PC-3 (cell line): ENCODE results near the gene ABCC8. TPM values are rescaled to one million over a fixed set of nuclear protein-coding genes. Genes with fewer than 3 reads are reported as not detected.

Experiments used
- ATAC-seq: fragments of 200-7000 bp; cut with Tn5 transposase; 2 replicates; pipeline ENCODE4 v1.9.1; 2020; ENCODE audit warnings: mild to moderate bottlenecking, moderate library complexity
- BruUV-seq: library from RNA; stranded (reverse); fragments of 400-500 nt; replicated peaks from 2 replicates; lab custom pipeline; 2021; lab: Mats Ljungman, UMichigan
- CTCF ChIA-PET: fragments of 300-600 bp; sonication (Branson Sonifier 250); formaldehyde crosslinking; loops from one replicate; lab custom pipeline; 2022; ENCODE audit warnings: antibody characterized with exemption; lab: Charles Lee
- POLR2A ChIA-PET: fragments of 300-600 bp; sonication (Branson Sonifier 250); formaldehyde crosslinking; loops from one replicate; lab custom pipeline; 2022; ENCODE audit warnings: antibody characterized with exemption; ENCODE audit not compliant: unreplicated experiment; lab: Charles Lee
- DNase-seq: peaks from one replicate; pipeline ENCODE4 v3.0.0-alpha.2; 2015
- H2AFZ ChIP-seq: fragments of 300-600 bp; sonication (generic); 2 replicates; pipeline ENCODE4 v1.6.0; 2016; ENCODE audit warnings: antibody characterized with exemption, low read length
- H3F3A ChIP-seq: fragments of 300-600 bp; sonication (generic); one replicate; pipeline ENCODE4 v1.6.0; 2017; ENCODE audit warnings: antibody characterized with exemption, low read length, control low read depth, mild to moderate bottlenecking; ENCODE audit not compliant: unreplicated experiment
- H3K27ac ChIP-seq: fragments of 300-600 bp; sonication (generic); 2 replicates; pipeline ENCODE4 v1.5.1; 2016; ENCODE audit warnings: mild to moderate bottlenecking, low read length
- H3K27me3 ChIP-seq: fragments of 300-600 bp; sonication (generic); 2 replicates; pipeline ENCODE4 v1.6.1; 2016; ENCODE audit warnings: low read length, mixed read lengths
- H3K36me3 ChIP-seq: fragments of 300-600 bp; sonication (generic); 2 replicates; pipeline ENCODE4 v1.6.1; 2016; ENCODE audit warnings: low read depth, mixed run types, low read length, mixed read lengths
- H3K4me1 ChIP-seq: fragments of 300-600 bp; sonication (generic); 2 replicates; pipeline ENCODE4 v1.5.1; 2016; ENCODE audit warnings: low read length; ENCODE audit not compliant: insufficient read depth
- H3K4me2 ChIP-seq: fragments of 300-600 bp; sonication (generic); 2 replicates; pipeline ENCODE4 v1.6.0; 2016; ENCODE audit warnings: low read length
- H3K4me3 ChIP-seq: fragments of 300-600 bp; sonication (generic); 2 replicates; pipeline ENCODE4 v1.5.1; 2016; ENCODE audit warnings: mild to moderate bottlenecking, low read length, mixed read lengths
- H3K79me2 ChIP-seq: fragments of 300-600 bp; sonication (generic); 2 replicates; pipeline ENCODE4 v1.6.1; 2017; ENCODE audit warnings: low read length, mixed read lengths
- H3K9ac ChIP-seq: fragments of 300-600 bp; sonication (generic); 2 replicates; pipeline ENCODE4 v1.6.0; 2016; ENCODE audit warnings: mild to moderate bottlenecking, low read length
- H3K9me2 ChIP-seq: fragments of 300-600 bp; sonication (generic); replicated peaks from 2 replicates; pipeline ENCODE4 v1.6.1; 2016; ENCODE audit warnings: mixed run types, low read length, mixed read lengths
- H3K9me3 ChIP-seq: fragments of 300-600 bp; sonication (generic); 2 replicates; pipeline ENCODE4 v1.6.1; 2016; ENCODE audit warnings: low read length, mixed read lengths
- H4K20me1 ChIP-seq: fragments of 300-600 bp; sonication (generic); 2 replicates; pipeline ENCODE4 v1.6.1; 2016; ENCODE audit warnings: low read length, mixed read lengths
- CTCF ChIP-seq: fragments of 300-600 bp; sonication (generic); conservative IDR thresholded peaks from 2 replicates; pipeline ENCODE4 v1.5.1; 2017; ENCODE audit warnings: antibody characterized with exemption, low read depth, mild to moderate bottlenecking, low read length
- EZH2 ChIP-seq: fragments of 300-600 bp; sonication (generic); IDR thresholded peaks from one replicate; pipeline ENCODE4 v1.6.1; 2017; ENCODE audit warnings: antibody characterized with exemption, mild to moderate bottlenecking, low read length; ENCODE audit not compliant: unreplicated experiment
- EZH2phosphoT487 ChIP-seq: fragments of 300-600 bp; sonication (generic); IDR thresholded peaks from 2 replicates; pipeline ENCODE4 v1.6.1; 2018; ENCODE audit warnings: mild to moderate bottlenecking, antibody characterized with exemption, low read length, borderline replicate concordance
- intact Hi-C: fragments of 100-400 bp; cut with micrococcal nuclease; formaldehyde crosslinking; loops from 2 replicates; pipeline ENCODE4 v1.9.0; 2023
- total RNA-seq: library from RNA; depleted of rRNA; stranded (reverse); fragments of >200 nt; gene quantifications from 2 replicates; pipeline ENCODE4 v1.2.3, GENCODE V29; 2014

The ABCC8 gene
- total RNA-seq, 1 experiment from 2014 or later = not detected

GRCh38 chr11:17423533-17424310 is 52.9 kb downstream of the ABCC8 start:
- Histone ChIP-seq H3K36me3 (no peaks in the 10 kb centered on the region), H3F3A (no peaks in the 10 kb centered on the region), H3K9me2 (no peaks in the 10 kb centered on the region), H2AFZ (no peak overlapping the region), H3K9me3 (no peaks in the 10 kb centered on the region), H3K27me3 (peaks cover 32% of the 10 kb centered on the region), H3K27ac (no peak overlapping the region), H3K4me3 (no peak overlapping the region), H4K20me1 (no peaks in the 10 kb centered on the region), H3K4me2 (no peak overlapping the region), H3K4me1 (no peaks in the 10 kb centered on the region), H3K9ac (no peak overlapping the region), H3K79me2 (no peaks in the 10 kb centered on the region)
- no peak for TF ChIP-seq EZH2
- CTCF ChIA-PET = no interaction called here
- no TSS peak for BruUV-seq
- DNase-seq (no peak), ATAC-seq (peak; percentile 58)
- intact Hi-C loops = no loop called here
- POLR2A ChIA-PET = no interaction called here

GRCh38 chr11:17421781-17422180 is 54.9 kb downstream of the ABCC8 start:
- POLR2A ChIA-PET = no interaction called here
- intact Hi-C loops = no loop called here
- no peaks in the 10 kb centered on the region for H3F3A ChIP-seq

GRCh38 chr11:17418444-17419081 is 58.1 kb downstream of the ABCC8 start:
- Histone ChIP-seq H3K4me1 (no peaks in the 10 kb centered on the region), H3K9me2 (no peaks in the 10 kb centered on the region), H3F3A (no peaks in the 10 kb centered on the region), H3K27me3 (peaks cover 51% of the 10 kb centered on the region), H3K36me3 (no peaks in the 10 kb centered on the region), H3K4me3 (no peak overlapping the region), H2AFZ (no peak overlapping the region), H3K4me2 (no peak overlapping the region), H3K9ac (no peak overlapping the region), H3K79me2 (no peaks in the 10 kb centered on the region), H4K20me1 (no peaks in the 10 kb centered on the region), H3K27ac (no peak overlapping the region), H3K9me3 (no peaks in the 10 kb centered on the region)
- BruUV-seq = no TSS peak
- no peak for ATAC-seq
- ChIA-PET POLR2A (interaction anchor here (0.5 kb wide), 1 partner anchor 1270 kb away, joined by 4 read pairs; no protein-coding TSS in a partner anchor), CTCF (no interaction called here)
- DNase-seq = no peak
- intact Hi-C loops = no loop called here
- TF ChIP-seq EZH2 (no peak), CTCF (no peak), EZH2phosphoT487 (no peak)

More at GRCh38 chr11:17421781-17422180, 54.9 kb downstream of the ABCC8 start:
- Histone ChIP-seq H3K79me2 (no peaks in the 10 kb centered on the region), H3K36me3 (no peaks in the 10 kb centered on the region), H3K27ac (no peak overlapping the region), H2AFZ (no peak overlapping the region), H3K9me2 (no peaks in the 10 kb centered on the region), H3K4me3 (no peak overlapping the region), H3K9me3 (no peaks in the 10 kb centered on the region), H3K4me2 (no peak overlapping the region), H3K27me3 (peaks cover 44% of the 10 kb centered on the region), H4K20me1 (no peaks in the 10 kb centered on the region), H3K4me1 (no peaks in the 10 kb centered on the region), H3K9ac (no peak overlapping the region)
- no peak for ATAC-seq
- BruUV-seq = no TSS peak
- DNase-seq = no peak
- TF ChIP-seq CTCF (no peak), EZH2phosphoT487 (no peak), EZH2 (no peak)
- CTCF ChIA-PET = no interaction called here
